Measurements from ENCODE around the gene NTNG1. TPM values are rescaled to one million over a fixed set of nuclear protein-coding genes. Genes with fewer than 3 reads are reported as not detected.

Gene NTNG1
- total RNA-seq, 1 experiment from 2014 or later, result 2.3 TPM

DNA sequence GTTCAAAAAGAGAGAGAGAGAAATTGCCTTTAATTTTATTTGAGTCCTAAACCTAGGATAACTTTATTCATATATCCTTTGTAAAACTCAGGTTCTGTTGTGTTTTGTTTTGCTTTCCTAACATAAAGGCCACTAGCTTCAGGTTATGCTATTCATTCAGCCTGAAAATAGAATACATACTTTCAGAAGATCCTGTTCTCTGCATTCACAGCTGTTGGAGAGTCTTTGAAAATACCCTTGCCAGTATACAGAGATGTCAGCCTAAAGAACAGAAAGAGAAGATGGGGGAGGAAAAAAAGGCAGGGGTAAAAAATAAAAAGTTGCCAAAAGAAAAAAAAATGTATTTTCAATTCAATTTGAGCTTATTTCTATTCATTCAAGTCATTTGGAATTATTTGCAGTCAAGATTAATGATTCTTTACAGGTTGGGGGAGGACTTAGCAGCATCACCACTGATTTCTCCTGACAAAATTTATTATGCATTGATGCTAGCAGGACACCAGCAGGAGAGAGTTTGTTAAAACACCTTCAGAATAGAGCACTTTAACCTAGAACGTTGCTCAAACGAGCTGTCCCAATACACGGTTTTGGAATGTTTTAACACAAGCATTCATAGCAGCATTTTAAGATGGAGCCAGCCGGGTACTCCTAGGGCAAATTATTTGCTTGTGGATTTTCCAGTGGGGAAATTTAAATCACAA lies 318.5 kb downstream of the NTNG1 start:
- POLR2A ChIA-PET, result no interaction called here
- H3K27me3 Mint-ChIP-seq (ENCODE audit: low read depth), result no peaks in the 10 kb centered on the region
- no peak overlapping the region for H3K27ac Mint-ChIP-seq
- no peak for DNase-seq (ENCODE audit: low spot score)
- no peak overlapping the region for H3K4me3 Mint-ChIP-seq
- TF ChIP-seq NFE2L1 (CRISPR knock-in tag; IDR thresholded peaks at IDR 0.05), result no peak
- no peak for TF ChIP-seq FOXK1 (CRISPR knock-in tag; IDR thresholded peaks at IDR 0.05)
- TF ChIP-seq SP1 (CRISPR knock-in tag; conservative IDR thresholded peaks at IDR 0.05), result no peak
- TF ChIP-seq ZNF317 (CRISPR knock-in tag; IDR thresholded peaks at IDR 0.05; ENCODE audit: borderline replicate concordance, low read depth), result no peak
- TF ChIP-seq NR3C1 (CRISPR knock-in tag; conservative IDR thresholded peaks at IDR 0.05; ENCODE audit: low read depth), result no peak
- TF ChIP-seq, protein P1, sequence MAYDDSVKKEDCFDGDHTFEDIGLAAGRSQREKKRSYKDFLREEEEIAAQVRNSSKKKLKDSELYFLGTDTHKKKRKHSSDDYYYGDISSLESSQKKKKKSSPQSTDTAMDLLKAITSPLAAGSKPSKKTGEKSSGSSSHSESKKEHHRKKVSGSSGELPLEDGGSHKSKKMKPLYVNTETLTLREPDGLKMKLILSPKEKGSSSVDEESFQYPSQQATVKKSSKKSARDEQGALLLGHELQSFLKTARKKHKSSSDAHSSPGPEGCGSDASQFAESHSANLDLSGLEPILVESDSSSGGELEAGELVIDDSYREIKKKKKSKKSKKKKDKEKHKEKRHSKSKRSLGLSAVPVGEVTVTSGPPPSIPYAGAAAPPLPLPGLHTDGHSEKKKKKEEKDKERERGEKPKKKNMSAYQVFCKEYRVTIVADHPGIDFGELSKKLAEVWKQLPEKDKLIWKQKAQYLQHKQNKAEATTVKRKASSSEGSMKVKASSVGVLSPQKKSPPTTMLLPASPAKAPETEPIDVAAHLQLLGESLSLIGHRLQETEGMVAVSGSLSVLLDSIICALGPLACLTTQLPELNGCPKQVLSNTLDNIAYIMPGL (CRISPR knock-in tag; IDR thresholded peaks at IDR 0.05), result no peak
- TF ChIP-seq NFYB (CRISPR knock-in tag; conservative IDR thresholded peaks at IDR 0.05; ENCODE audit: low read depth), result no peak
- ATAC-seq, result no peak; the same call in 1 of the 2 replicates
- peaks cover 14% of the 10 kb centered on the region for H3K4me1 Mint-ChIP-seq
- no peaks in the 10 kb centered on the region for H3K36me3 Mint-ChIP-seq
- CTCF ChIA-PET, result interaction anchor here (0.9 to 2.2 kb wide), 4 partner anchors 24 to 183 kb away, joined by 3 to 8 read pairs (median 5); no protein-coding TSS in a partner anchor
- no peaks in the 10 kb centered on the region for H3K9me3 Mint-ChIP-seq

DNA sequence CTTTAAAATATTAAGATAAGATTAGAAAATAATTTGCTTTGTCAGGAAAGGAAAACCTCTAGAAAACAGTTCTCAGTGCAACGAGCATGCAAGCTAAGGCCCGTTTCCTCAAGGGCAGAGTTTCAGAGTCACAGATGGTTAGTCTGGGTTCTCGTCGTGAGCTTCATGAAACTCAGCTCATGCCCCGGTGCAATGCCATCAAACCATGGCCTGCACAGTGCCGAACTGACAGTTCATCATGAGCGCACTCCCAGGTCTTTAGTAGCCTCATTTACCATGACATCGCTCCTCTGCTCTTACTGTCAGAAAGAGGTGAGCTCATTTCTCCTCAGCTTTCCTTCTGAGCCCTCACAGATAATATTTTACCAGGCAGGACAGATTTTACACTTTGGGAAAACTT lies 319.2 kb downstream of the NTNG1 start:
- ATAC-seq (no peak), DNase-seq (ENCODE audit: low spot score) (no peak)
- ChIA-PET CTCF (interaction anchor here (0.6 to 2.2 kb wide), 5 partner anchors 23 to 214 kb away, joined by 3 to 8 read pairs (median 5); no protein-coding TSS in a partner anchor), POLR2A (no interaction called here)
- Mint-ChIP-seq H3K4me3 (no peak overlapping the region), H3K27me3 (ENCODE audit: low read depth) (no peaks in the 10 kb centered on the region), H3K4me1 (peaks cover 16% of the 10 kb centered on the region), H3K27ac (no peak overlapping the region), H3K36me3 (no peaks in the 10 kb centered on the region), H3K9me3 (no peaks in the 10 kb centered on the region)
- TF ChIP-seq, protein P2, sequence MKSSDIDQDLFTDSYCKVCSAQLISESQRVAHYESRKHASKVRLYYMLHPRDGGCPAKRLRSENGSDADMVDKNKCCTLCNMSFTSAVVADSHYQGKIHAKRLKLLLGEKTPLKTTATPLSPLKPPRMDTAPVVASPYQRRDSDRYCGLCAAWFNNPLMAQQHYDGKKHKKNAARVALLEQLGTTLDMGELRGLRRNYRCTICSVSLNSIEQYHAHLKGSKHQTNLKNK (CRISPR knock-in tag; IDR thresholded peaks at IDR 0.05), result no peak
- TF ChIP-seq SOX15 (CRISPR knock-in tag; IDR thresholded peaks at IDR 0.05), result no peak
- no peak for TF ChIP-seq ZNF232 (CRISPR knock-in tag; IDR thresholded peaks at IDR 0.05)
- TF ChIP-seq, protein P3, sequence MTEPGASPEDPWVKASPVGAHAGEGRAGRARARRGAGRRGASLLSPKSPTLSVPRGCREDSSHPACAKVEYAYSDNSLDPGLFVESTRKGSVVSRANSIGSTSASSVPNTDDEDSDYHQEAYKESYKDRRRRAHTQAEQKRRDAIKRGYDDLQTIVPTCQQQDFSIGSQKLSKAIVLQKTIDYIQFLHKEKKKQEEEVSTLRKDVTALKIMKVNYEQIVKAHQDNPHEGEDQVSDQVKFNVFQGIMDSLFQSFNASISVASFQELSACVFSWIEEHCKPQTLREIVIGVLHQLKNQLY (CRISPR knock-in tag; IDR thresholded peaks at IDR 0.05), result no peak
- no peak for TF ChIP-seq NFE2L1 (CRISPR knock-in tag; IDR thresholded peaks at IDR 0.05)
- no peak for TF ChIP-seq ATF1 (CRISPR knock-in tag; IDR thresholded peaks at IDR 0.05)
- no peak for TF ChIP-seq ZNF138 (CRISPR knock-in tag; conservative IDR thresholded peaks at IDR 0.05)
- TF ChIP-seq MYBL2 (CRISPR knock-in tag; IDR thresholded peaks at IDR 0.05), result no peak
- TF ChIP-seq, protein P4, sequence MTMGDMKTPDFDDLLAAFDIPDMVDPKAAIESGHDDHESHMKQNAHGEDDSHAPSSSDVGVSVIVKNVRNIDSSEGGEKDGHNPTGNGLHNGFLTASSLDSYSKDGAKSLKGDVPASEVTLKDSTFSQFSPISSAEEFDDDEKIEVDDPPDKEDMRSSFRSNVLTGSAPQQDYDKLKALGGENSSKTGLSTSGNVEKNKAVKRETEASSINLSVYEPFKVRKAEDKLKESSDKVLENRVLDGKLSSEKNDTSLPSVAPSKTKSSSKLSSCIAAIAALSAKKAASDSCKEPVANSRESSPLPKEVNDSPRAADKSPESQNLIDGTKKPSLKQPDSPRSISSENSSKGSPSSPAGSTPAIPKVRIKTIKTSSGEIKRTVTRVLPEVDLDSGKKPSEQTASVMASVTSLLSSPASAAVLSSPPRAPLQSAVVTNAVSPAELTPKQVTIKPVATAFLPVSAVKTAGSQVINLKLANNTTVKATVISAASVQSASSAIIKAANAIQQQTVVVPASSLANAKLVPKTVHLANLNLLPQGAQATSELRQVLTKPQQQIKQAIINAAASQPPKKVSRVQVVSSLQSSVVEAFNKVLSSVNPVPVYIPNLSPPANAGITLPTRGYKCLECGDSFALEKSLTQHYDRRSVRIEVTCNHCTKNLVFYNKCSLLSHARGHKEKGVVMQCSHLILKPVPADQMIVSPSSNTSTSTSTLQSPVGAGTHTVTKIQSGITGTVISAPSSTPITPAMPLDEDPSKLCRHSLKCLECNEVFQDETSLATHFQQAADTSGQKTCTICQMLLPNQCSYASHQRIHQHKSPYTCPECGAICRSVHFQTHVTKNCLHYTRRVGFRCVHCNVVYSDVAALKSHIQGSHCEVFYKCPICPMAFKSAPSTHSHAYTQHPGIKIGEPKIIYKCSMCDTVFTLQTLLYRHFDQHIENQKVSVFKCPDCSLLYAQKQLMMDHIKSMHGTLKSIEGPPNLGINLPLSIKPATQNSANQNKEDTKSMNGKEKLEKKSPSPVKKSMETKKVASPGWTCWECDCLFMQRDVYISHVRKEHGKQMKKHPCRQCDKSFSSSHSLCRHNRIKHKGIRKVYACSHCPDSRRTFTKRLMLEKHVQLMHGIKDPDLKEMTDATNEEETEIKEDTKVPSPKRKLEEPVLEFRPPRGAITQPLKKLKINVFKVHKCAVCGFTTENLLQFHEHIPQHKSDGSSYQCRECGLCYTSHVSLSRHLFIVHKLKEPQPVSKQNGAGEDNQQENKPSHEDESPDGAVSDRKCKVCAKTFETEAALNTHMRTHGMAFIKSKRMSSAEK (CRISPR knock-in tag; IDR thresholded peaks at IDR 0.05; ENCODE audit: borderline replicate concordance), result no peak
- no peak for TF ChIP-seq EMX1 (CRISPR knock-in tag; IDR thresholded peaks at IDR 0.05)
- TF ChIP-seq GTF2I (CRISPR knock-in tag; conservative IDR thresholded peaks at IDR 0.05), result no peak
- no peak for TF ChIP-seq TCF7 (CRISPR knock-in tag; IDR thresholded peaks at IDR 0.05; ENCODE audit: low read depth)
- no peak for TF ChIP-seq ETV6 (CRISPR knock-in tag; IDR thresholded peaks at IDR 0.05)
- no peak for TF ChIP-seq HMGA2 (CRISPR knock-in tag; IDR thresholded peaks at IDR 0.05)
- TF ChIP-seq GRHL2 (CRISPR knock-in tag; IDR thresholded peaks at IDR 0.05; ENCODE audit: insufficient replicate concordance, severe bottlenecking), result no peak

Measured in WTC11 (cell line).